GM20000 (cell line): ENCODE data around the gene CDON.
A peak's percentile ranks its signal among the peaks of the same experiment; 100 is the strongest.

Source experiments
- DNase-seq: peaks from one replicate; pipeline ENCODE4 v3.0.0; 2012; ENCODE audit warnings: low spot score
- CTCF ChIP-seq: IDR thresholded peaks from 2 replicates; pipeline ENCODE4 v1.5.1; 2012; ENCODE audit warnings: mild to moderate bottlenecking, control low read depth; ENCODE audit errors: extremely low read depth, missing control alignments

Gene CDON

DNA sequence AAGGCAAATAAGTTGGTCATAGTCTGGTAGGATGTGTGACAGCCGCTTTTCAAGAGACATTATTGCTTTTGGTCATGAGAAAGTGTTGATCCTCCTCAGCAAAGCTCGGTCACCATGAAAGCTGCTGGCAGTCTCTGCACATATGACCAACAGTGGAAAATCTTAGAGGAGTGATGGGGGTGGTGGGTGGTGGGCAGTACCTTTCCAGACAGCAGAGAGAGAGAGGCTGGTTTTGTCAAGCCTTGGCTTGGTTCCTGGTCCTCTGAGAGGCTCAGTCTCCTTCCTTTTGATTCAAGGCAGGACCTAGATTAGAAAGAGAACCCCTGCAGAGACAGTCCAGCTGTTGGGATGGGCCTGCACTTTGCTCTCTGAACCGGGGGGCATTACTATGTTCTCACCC is 136.9 kb downstream of the CDON start:
- no peak for TF ChIP-seq CTCF
- DNase-seq: no peak

DNA sequence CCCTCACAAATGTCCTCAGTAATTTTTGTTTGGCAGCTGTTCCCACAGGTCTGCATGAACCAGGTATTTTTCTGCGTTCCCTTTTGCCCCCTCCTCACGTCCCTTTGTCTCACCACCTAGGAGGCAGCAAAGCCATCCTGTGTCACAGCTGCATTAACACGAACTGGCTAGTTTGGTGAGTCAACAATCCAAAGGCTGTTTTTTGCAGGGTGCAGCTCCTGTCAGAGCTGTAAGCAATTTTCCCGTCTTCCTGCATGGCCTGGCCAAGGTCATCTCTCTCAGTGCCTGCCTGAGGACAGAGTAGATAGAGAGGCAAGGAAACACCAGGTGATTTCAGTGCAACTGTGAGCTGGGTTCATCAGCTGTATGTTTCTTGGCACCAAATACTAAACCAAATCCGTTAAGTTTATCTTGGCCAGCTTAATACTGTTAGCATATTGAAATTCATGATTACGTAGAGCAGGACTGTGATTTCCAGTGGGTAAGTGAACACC is 137.4 kb downstream of the CDON start:
- no peak for DNase-seq
- TF ChIP-seq CTCF: no peak

- TF ChIP-seq CTCF: no peak
- no peak for DNase-seq
These were observed 138.2 kb downstream of the CDON start for GRCh38 chr11:125924384-125925007.

DNA sequence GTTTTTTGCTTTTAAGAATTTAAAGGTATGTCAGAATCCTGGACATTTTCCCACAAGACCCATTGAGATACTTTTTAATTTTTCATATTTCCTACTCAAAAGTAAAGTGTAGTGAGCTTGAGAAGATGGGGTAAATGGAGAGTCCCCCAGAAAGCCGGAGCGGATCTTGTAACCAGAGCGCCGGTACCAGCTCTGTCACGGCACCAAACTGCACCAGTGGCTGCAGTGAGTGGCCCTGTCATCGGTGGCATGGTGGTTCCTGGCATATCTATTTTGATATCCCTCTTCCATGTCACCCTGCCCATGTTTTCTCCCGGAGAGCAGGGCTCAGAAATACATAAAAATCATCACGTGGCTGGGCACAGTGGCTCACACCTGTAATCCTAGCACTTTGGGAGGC is 139.0 kb downstream of the CDON start:
- no peak for DNase-seq
- no peak for TF ChIP-seq CTCF

GRCh38 chr11:125923012-125923579 is 139.6 kb downstream of the CDON start:
- TF ChIP-seq CTCF: peak; percentile 57

DNA sequence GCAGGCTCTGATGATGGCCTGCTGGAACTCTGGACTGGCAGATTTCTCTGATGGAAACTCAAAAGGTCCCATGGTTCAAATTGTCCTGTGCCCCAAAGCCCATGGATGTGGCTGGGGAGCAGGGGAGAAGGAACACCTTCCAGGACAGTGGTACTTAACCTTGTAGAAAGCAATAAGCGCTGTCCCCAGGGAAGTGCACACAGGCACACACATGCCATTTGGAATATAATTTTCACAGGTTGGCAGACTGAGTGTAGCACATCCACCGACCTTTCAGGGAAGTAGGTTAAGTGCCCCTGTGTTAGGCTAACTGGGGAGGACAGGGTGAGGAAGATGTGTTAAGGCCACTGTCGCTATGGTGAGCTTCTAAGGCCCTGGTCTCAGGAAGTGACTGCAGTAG is 140.5 kb downstream of the CDON start:
- no peak for TF ChIP-seq CTCF
- DNase-seq: no peak

More at GRCh38 chr11:125923012-125923579, 139.6 kb downstream of the CDON start:
- DNase-seq: peak; percentile 75

GRCh38 chr11:125921042-125921441 is 141.6 kb downstream of the CDON start:
- TF ChIP-seq CTCF: no peak
- DNase-seq: no peak
